Stimulated activated naive CD4-positive, alpha-beta T cell treated with Interleukin-2 at 50 U/mL for 16 hours (primary cell): ENCODE measurements around the gene PCBP4.
"Not testable (repeated sequence)": the region's sequence is repeated elsewhere in the genome, so short reads cannot be mapped to it uniquely, and the experiment has no call there.

ENCODE experiments used
- DNase-seq: peaks from one replicate; lab custom pipeline; 2025; lab: John Stamatoyannopoulos, UW

PCBP4 gene

GRCh38 chr3:51938780-51939425 is 28.4 kb downstream of the PCBP4 start:
- no peak for DNase-seq

DNA sequence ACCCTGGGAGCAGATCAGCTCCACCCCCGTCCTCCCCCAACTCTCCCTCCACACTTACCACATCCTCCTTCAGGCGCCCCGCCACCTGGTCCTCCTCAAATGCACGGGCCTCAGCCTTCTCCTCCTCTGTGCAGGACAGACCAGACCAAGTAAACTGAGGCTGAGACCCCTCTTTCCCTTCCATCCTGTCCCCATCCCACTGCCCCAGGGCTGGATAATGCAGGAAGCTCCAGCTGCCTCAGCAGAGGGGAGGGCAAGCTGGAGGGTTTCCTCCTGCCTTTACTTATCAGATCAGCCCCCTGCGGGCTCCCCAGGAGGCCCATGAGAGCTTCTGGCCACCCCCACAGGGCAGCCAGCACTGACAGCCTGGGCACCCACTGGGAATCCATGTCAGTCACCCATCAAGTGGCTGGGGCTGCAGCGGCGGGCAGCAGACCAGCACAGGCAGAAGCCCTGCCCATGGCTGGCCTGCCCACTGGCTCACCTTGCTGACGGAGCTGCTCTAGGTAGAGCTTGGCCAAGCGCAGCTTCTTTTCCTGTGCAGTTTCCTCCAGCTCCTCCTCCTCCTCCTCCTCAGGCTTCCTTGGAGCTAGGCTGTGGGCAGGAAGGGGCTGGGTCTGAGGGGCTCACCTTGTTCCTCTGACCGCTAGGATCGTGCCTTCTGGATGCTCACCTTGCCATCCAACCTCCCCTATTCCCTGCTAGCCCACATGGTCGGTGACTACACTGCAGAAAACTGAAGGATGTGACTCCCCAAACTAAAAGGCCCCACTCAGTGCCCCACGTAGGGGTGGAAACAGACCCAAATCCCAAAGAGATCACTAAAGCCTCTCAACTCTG is 29.4 kb downstream of the PCBP4 start:
- no peak for DNase-seq

- no peak for DNase-seq
Measured at GRCh38 chr3:51937014-51937413, 30.2 kb downstream of the PCBP4 start.

GRCh38 chr3:51935886-51936755 is 31.1 kb downstream of the PCBP4 start:
- DNase-seq: no peak

DNA sequence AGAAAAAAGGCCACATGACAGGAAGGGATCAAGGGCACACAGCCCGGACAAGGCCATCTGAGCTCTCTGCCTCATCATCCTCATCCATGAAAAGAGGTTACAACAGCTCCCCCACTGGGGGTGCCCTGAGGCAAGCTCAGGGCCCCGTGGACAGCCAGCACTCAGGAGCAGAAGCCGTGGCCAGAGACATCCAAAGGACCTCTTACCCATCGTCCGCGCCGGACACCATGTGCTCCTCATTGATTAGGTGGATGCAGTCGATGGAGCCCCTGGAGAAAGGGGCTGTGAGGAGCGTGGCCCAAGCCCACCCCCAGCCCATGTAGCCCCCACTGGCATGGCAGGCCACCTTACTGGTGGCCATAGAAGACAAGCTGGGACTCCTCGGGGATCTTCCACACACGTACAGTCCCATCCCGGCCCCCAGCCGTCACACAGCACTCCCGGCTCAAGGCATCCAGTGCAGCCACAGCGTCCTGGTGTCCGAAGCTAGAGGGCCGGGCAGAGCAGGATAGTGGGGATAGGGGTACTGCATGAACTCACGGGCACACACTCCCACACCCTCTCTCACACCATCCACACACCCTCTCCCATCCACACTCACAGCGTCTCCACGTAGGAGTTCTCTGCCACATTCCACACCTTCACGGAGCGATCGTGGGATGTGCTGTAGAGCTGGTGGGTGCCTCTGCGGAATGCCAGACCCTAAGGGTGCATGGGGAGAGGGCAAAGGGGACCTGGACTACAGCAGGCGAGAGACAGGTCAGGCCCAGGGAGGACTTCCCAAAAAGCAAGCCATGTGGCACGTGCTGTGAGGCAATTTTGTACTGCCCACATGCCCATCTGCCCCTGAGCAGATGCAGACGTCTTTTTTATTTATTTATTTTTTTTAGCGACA is 32.0 kb downstream of the PCBP4 start:
- no peak for DNase-seq

- DNase-seq: no peak
Measured at GRCh38 chr3:51934139-51934850, 33.0 kb downstream of the PCBP4 start.

DNA sequence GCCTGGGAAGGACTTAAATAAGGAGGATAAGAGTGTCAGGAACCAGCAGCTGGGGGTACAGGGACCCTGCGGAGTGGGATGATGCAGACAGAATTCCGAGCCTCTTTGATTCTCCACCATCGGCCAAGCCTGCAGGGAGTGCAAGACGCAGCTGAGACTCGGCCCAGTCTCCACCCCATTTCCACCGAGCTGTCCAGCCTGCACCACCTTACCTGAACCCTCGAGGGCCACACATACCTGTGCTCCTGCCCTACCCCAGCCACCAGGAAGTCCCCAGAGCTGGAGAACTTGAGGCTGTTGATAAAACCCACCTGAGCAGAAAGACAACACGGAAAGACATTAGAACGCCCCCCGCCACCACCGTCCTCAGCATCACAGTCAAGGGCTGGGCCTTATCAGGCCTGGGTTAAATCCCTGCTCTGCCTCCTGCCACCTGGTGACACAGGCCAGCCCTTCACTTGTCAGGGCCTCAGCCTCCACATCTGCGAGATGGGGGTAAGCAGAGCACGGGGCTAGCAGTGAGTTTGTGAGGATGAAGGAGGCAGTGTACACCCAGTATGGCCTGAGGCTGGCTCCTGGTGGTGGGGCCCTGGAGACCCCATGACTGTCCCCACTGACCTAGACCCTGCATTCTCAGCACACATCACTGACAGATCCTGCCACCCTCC is 33.6 kb downstream of the PCBP4 start:
- DNase-seq: no peak

- DNase-seq: no peak
Measured at GRCh38 chr3:51932471-51933370, 34.5 kb downstream of the PCBP4 start.

DNA sequence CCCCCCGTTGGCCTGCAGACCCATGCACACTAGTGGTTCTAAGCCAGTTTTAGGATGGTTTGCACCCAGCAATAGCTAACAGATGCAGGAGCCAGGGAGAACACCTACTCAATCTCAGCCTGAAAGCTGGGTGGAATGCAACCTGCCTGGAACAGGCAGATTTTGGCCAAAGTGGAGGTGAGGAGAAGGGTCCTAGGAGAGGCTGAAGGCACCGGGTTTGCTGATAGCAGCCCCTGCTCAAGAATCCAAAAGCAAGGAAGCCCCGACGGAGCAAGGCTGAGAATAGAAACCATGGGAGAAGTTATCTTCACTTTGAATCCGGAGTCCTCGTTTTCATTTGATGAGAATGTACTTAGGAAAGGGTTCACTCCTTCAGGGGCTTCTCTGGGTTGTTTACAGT is 35.5 kb downstream of the PCBP4 start:
- DNase-seq: no peak

DNA sequence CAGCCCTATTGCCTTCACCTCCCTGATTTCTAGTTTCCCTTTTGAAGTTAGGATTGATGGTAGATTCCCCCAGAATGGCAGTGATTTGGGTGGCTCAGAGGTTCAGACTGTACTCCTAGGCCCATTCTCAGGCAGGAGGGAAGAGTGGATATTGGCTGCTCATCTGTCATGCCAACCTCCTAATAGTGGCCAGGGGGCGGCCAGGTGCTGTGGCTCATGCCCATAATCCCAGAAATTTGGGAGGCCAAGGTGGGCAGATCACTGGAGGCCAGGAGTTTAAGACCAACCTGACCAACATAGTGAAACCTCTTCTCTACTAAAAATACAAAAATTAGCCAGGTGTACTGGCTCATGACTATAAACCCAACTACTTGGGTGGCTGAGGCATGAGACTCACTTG is 36.8 kb downstream of the PCBP4 start:
- DNase-seq: no peak

GRCh38 chr3:51929420-51930003 is 37.7 kb downstream of the PCBP4 start:
- no peak for DNase-seq

- not testable (repeated sequence) for DNase-seq
Measured at GRCh38 chr3:51928981-51929380, 38.3 kb downstream of the PCBP4 start.

DNA sequence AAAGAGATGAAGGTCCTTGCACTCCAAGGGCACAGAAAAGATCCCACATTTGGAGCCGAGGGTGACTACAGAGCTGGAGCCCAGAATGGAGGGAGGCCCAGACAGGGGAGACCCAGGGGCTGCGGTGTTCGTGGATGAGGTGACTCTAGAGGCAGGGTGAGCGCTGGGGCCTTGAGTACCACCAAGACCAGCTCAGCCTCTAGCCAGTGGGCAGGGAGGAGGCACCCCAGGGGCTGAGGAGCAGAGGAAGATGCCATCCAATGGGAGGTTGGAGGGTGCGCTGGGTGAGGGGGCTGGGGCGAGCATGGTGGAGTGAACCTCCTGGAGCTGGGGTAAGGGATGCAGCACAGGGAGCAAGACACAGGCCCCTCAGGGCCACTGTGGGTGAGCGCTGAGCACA is 38.8 kb downstream of the PCBP4 start:
- no peak for DNase-seq

GRCh38 chr3:51927061-51927977 is 39.9 kb downstream of the PCBP4 start:
- no peak for DNase-seq

DNA sequence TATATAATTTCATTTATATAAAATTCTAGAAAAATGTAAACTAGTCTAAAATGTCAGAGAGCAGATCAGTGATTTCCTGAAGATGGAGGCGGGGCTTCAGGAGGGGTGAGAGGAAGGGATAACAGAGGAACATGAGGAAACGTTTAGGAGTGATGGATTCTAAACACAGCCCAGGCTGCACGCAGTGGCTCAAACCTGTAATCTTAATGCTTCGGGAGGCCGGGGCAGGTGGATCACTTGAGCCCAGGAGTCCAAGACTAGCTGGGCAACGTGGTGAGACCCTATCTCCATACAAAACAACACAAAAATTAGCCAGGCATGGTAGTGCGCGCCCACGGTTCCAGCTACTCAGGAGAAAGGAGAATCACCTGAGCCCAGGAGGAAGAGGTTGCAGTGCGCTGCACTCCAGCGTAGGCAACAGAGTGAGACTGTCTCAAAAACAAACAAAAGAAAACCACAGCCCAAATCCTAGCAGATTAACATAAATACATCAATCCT is 46.1 kb downstream of the PCBP4 start:
- DNase-seq: no peak

DNA sequence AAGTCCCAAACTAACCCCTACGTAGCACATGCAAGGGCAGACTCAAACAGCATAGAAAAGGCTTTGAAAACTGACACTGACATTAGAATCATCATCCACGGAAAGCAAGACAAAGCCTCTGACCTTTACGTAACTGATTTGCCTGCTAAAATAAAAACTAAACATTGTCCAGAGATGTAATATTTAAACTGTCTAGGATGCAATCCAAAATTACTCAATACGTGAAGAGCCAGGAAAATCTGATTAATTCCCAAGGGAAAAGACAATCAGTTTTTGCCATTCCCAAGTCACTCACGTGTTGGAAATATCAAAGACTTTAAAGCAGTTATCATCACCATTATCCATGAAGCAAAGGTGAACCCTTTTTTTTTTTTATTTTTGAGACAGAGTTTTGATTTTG is 50.8 kb downstream of the PCBP4 start:
- no peak for DNase-seq

- DNase-seq: no peak
Measured at GRCh38 chr3:51908026-51908425, 59.2 kb downstream of the PCBP4 start.
